Left ventricle myocardium inferior (tissue), 1 donor: ENCODE results near the gene EEF1AKMT3. TPM values are rescaled to one million over a fixed set of nuclear protein-coding genes. Genes with fewer than 3 reads are reported as not detected.

ENCODE experiments used
- DNase-seq: peaks from one replicate; pipeline ENCODE4 v3.0.0-alpha.2; 2020
- H3K27ac ChIP-seq: fragments of 200-600 bp; replicated peaks from 2 replicates; pipeline ENCODE4 v1.8.0; 2021
- H3K27me3 ChIP-seq: fragments of 200-600 bp; 2 replicates; pipeline ENCODE4 v1.8.0; 2021; ENCODE audit warnings: low read depth
- H3K36me3 ChIP-seq: fragments of 200-600 bp; 2 replicates; pipeline ENCODE4 v1.8.0; 2021
- H3K4me1 ChIP-seq: fragments of 200-600 bp; 2 replicates; pipeline ENCODE4 v1.8.0; 2021
- H3K4me3 ChIP-seq: fragments of 200-600 bp; 2 replicates; pipeline ENCODE4 v1.8.0; 2021; ENCODE audit warnings: mild to moderate bottlenecking, moderate library complexity
- H3K9me3 ChIP-seq: fragments of 200-600 bp; replicated peaks from 2 replicates; pipeline ENCODE4 v1.8.0; 2021
- CTCF ChIP-seq: fragments of 200-600 bp; IDR thresholded peaks from 2 replicates; pipeline ENCODE4 v1.8.0; 2021; ENCODE audit warnings: antibody characterized with exemption, mild to moderate bottlenecking, borderline replicate concordance
- intact Hi-C: fragments of 100-400 bp; cut with micrococcal nuclease; formaldehyde crosslinking; loops from one replicate; pipeline ENCODE4 v1.11.0; 2022
- total RNA-seq: library from RNA; stranded (reverse); fragmentation: NEBNext Ultra II Directional; extraction: Animal tissue kit (Norgen Biotek cat#: 25700); gene quantifications from one replicate; pipeline ENCODE4 v1.2.1, GENCODE V29; 2021
- donor health status: DM: no; HTN: yes; CAD: no; lungs with severe emphysema.

Gene EEF1AKMT3
- total RNA-seq, 1 donor from 2014 or later: 0.99 TPM

GRCh38 chr12:57782608-57783465 is 10.4 kb downstream of the EEF1AKMT3 start, which contains the start of gene TSFM:
TSFM (plus strand) TSS chr12:57782787; CDS start chr12:57782802, 15 bp downstream.
- peak; percentile 96 for TF ChIP-seq CTCF
- peak within 1 kb of the TSS; percentile 96 for H3K4me3 ChIP-seq
- peak; percentile 98 for DNase-seq
- peaks cover 21% of the 10 kb centered on the region for H3K4me1 ChIP-seq
- no peaks in the 10 kb centered on the region for H3K27me3 ChIP-seq
- peaks cover 35% of the 10 kb centered on the region for H3K36me3 ChIP-seq
- no peaks in the 10 kb centered on the region for H3K9me3 ChIP-seq
- peak within 1 kb of the TSS; percentile 81 for H3K27ac ChIP-seq
- intact Hi-C loops: no loop called here

GRCh38 chr12:57783466-57783801 is 11.0 kb downstream of the EEF1AKMT3 start:
- no peak overlapping the region for H3K27ac ChIP-seq
- TF ChIP-seq CTCF: no peak
- H3K4me1 ChIP-seq: peaks cover 21% of the 10 kb centered on the region
- H3K9me3 ChIP-seq: no peaks in the 10 kb centered on the region
- peak overlapping the region; percentile 96 for H3K4me3 ChIP-seq
- intact Hi-C loops: no loop called here
- H3K36me3 ChIP-seq: peaks cover 39% of the 10 kb centered on the region
- no peaks in the 10 kb centered on the region for H3K27me3 ChIP-seq
- DNase-seq: no peak

GRCh38 chr12:57783861-57784260 is 11.4 kb downstream of the EEF1AKMT3 start:
- no peaks in the 10 kb centered on the region for H3K27me3 ChIP-seq

GRCh38 chr12:57793920-57794319 is 21.5 kb downstream of the EEF1AKMT3 start:
- H3K4me3 ChIP-seq: no peak overlapping the region
- H3K9me3 ChIP-seq: no peaks in the 10 kb centered on the region
- intact Hi-C loops: no loop called here
- no peaks in the 10 kb centered on the region for H3K27me3 ChIP-seq
- peaks cover 88% of the 10 kb centered on the region for H3K36me3 ChIP-seq
- no peaks in the 10 kb centered on the region for H3K4me1 ChIP-seq
- no peak overlapping the region for H3K27ac ChIP-seq
- TF ChIP-seq CTCF: no peak
- no peak for DNase-seq

More at GRCh38 chr12:57783861-57784260, 11.4 kb downstream of the EEF1AKMT3 start:
- H3K27ac ChIP-seq: no peak overlapping the region
- TF ChIP-seq CTCF: no peak
- peaks cover 43% of the 10 kb centered on the region for H3K36me3 ChIP-seq
- H3K4me1 ChIP-seq: peaks cover 21% of the 10 kb centered on the region
- peak overlapping the region; percentile 96 for H3K4me3 ChIP-seq
- H3K9me3 ChIP-seq: no peaks in the 10 kb centered on the region
- intact Hi-C loops: no loop called here
- DNase-seq: no peak

- no peaks in the 10 kb centered on the region for H3K4me1 ChIP-seq
- intact Hi-C loops: no loop called here
- no peak overlapping the region for H3K4me3 ChIP-seq
- H3K27me3 ChIP-seq: no peaks in the 10 kb centered on the region
- H3K36me3 ChIP-seq: peaks cover 88% of the 10 kb centered on the region
- H3K9me3 ChIP-seq: no peaks in the 10 kb centered on the region
- TF ChIP-seq CTCF: no peak
- H3K27ac ChIP-seq: no peak overlapping the region
- no peak for DNase-seq
These were observed 22.9 kb downstream of the EEF1AKMT3 start for GRCh38 chr12:57795354-57795753.
